Tibial nerve (tissue), 4 donors: ENCODE data around the gene TGM1.

Experiments
- EP300 ChIP-seq, 2 donors: sonication (generic); formaldehyde crosslinking; IDR thresholded peaks; one replicate each; pipeline ENCODE4 v1.6.1; 2017; ENCODE audit warnings: antibody characterized with exemption in 2 of 2, mild to moderate bottlenecking in 1 of 2
- POLR2A ChIP-seq, 2 donors: fragments of 450-650 bp; IDR thresholded peaks; one replicate each; pipeline ENCODE4 v1.6.1; 2017; ENCODE audit warnings: antibody characterized with exemption in 2 of 2, mild to moderate bottlenecking in 2 of 2, moderate library complexity in 2 of 2
- TF ChIP-seq, protein P1 (sequence below), 5 experiments: fragments of 200-600 bp in 3 of 5; fragments of 450-650 bp in 2 of 5; sonication (generic) in 3 of 5; IDR thresholded peaks; one replicate each; pipeline ENCODE4 v1.5.1; 2016 to 2019; ENCODE audit warnings: antibody characterized with exemption in 5 of 5, mild to moderate bottlenecking in 3 of 5, moderate library complexity in 2 of 5

DNA sequence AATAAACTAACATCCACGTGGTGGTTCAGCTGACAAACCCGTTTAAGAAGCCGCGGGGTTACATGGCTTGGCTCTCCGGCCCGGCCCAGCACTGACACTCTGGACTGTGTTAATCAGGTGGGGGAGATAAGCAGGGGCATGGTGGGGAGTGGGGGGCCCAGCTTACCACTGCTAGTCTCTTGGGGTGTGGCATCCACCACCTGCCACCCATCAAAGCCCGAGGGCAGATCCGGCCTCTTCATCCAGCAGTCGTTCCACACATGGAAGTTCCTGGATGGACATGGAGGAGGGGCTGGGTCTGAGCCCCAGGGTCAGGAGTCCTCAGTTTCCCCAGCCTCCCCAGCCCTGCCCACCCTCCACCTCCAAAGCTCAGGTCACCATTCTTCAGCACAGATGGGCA, 4.9 kb downstream of the TGM1 start:
- TF ChIP-seq, protein P1, sequence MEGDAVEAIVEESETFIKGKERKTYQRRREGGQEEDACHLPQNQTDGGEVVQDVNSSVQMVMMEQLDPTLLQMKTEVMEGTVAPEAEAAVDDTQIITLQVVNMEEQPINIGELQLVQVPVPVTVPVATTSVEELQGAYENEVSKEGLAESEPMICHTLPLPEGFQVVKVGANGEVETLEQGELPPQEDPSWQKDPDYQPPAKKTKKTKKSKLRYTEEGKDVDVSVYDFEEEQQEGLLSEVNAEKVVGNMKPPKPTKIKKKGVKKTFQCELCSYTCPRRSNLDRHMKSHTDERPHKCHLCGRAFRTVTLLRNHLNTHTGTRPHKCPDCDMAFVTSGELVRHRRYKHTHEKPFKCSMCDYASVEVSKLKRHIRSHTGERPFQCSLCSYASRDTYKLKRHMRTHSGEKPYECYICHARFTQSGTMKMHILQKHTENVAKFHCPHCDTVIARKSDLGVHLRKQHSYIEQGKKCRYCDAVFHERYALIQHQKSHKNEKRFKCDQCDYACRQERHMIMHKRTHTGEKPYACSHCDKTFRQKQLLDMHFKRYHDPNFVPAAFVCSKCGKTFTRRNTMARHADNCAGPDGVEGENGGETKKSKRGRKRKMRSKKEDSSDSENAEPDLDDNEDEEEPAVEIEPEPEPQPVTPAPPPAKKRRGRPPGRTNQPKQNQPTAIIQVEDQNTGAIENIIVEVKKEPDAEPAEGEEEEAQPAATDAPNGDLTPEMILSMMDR (IDR thresholded peaks at IDR 0.05): no peak
- TF ChIP-seq POLR2A (IDR thresholded peaks at IDR 0.05) (no peak), EP300 (IDR thresholded peaks at IDR 0.05) (no peak)
